GM23248 (cell line): ENCODE results near the gene FZD1. TPM values are rescaled to one million over a fixed set of nuclear protein-coding genes. Genes with fewer than 3 reads are reported as not detected.

Source experiments
- DNase-seq: peaks from one replicate; pipeline ENCODE4 v3.0.0-alpha.2; 2015
- H2AFZ ChIP-seq: fragments of 200-600 bp; sonication (generic); 2 replicates; pipeline ENCODE4 v1.6.1; 2016; ENCODE audit warnings: antibody characterized with exemption
- H3F3A ChIP-seq: fragments of 200-600 bp; sonication (generic); 2 replicates; pipeline ENCODE4 v1.6.1; 2016; ENCODE audit warnings: mild to moderate bottlenecking, antibody characterized with exemption, mixed run types; ENCODE audit not compliant: insufficient read depth
- H3K27ac ChIP-seq: fragments of 200-600 bp; sonication (generic); 2 replicates; pipeline ENCODE4 v1.5.1; 2016; ENCODE audit warnings: mild to moderate bottlenecking
- H3K27me3 ChIP-seq: fragments of 200-600 bp; sonication (generic); replicated peaks from 2 replicates; pipeline ENCODE4 v1.6.1; 2016; ENCODE audit warnings: mild to moderate bottlenecking; ENCODE audit not compliant: insufficient read depth
- H3K36me3 ChIP-seq: fragments of 200-600 bp; sonication (generic); 2 replicates; pipeline ENCODE4 v1.6.1; 2016; ENCODE audit warnings: low read depth, mild to moderate bottlenecking
- H3K4me1 ChIP-seq: fragments of 200-600 bp; sonication (generic); 2 replicates; pipeline ENCODE4 v1.6.1; 2016; ENCODE audit warnings: mild to moderate bottlenecking; ENCODE audit not compliant: insufficient read depth
- H3K4me2 ChIP-seq: fragments of 200-600 bp; sonication (generic); one replicate; pipeline ENCODE4 v1.6.1; 2016; ENCODE audit warnings: mild to moderate bottlenecking; ENCODE audit not compliant: unreplicated experiment
- H3K4me3 ChIP-seq: fragments of 200-600 bp; sonication (generic); 2 replicates; pipeline ENCODE4 v1.5.1; 2016; ENCODE audit warnings: mild to moderate bottlenecking
- H3K79me2 ChIP-seq: fragments of 200-600 bp; sonication (generic); 2 replicates; pipeline ENCODE4 v1.6.1; 2016; ENCODE audit warnings: mild to moderate bottlenecking; ENCODE audit not compliant: insufficient read depth
- H3K9ac ChIP-seq: fragments of 200-600 bp; sonication (generic); 2 replicates; pipeline ENCODE4 v1.6.1; 2016; ENCODE audit warnings: mild to moderate bottlenecking
- H3K9me2 ChIP-seq: fragments of 200-600 bp; sonication (generic); 2 replicates; pipeline ENCODE4 v1.6.1; 2016; ENCODE audit warnings: mixed run types, mild to moderate bottlenecking, moderate library complexity; ENCODE audit not compliant: insufficient read depth
- H3K9me3 ChIP-seq: fragments of 200-600 bp; sonication (generic); one replicate; pipeline ENCODE4 v1.6.1; 2017; ENCODE audit warnings: low read depth
- H4K20me1 ChIP-seq: fragments of 200-600 bp; sonication (generic); 2 replicates; pipeline ENCODE4 v1.6.0; 2016; ENCODE audit not compliant: insufficient read depth
- EZH2 ChIP-seq: fragments of 200-600 bp; sonication (generic); IDR thresholded peaks from 2 replicates; pipeline ENCODE4 v1.6.1; 2018; ENCODE audit warnings: antibody characterized with exemption, mild to moderate bottlenecking; ENCODE audit not compliant: insufficient read depth, poor library complexity, severe bottlenecking
- EZH2phosphoT487 ChIP-seq: fragments of 200-600 bp; sonication (generic); IDR thresholded peaks from 2 replicates; pipeline ENCODE4 v1.6.1; 2018; ENCODE audit warnings: antibody characterized with exemption, moderate library complexity, mild to moderate bottlenecking, low read depth; ENCODE audit not compliant: insufficient read depth
- WGBS, 2 experiments: methylation state at CpG; one replicate each; pipeline ENCODE4 v1.1.6; 2015 to 2017; ENCODE audit warnings: low lambda C conversion rate in 2 of 2, low coverage in 1 of 2; ENCODE audit errors: missing lambda C conversion rate in 2 of 2; 5-methylcytosine and 5-hydroxymethylcytosine counted together
- in situ Hi-C: fragments of 300-500 bp; cut with MboI; formaldehyde crosslinking; loops from 2 replicates; pipeline ENCODE4 v1.15.0; 2020
- polyA plus RNA-seq: library from polyadenylated mRNA; unstranded; fragments of >200 nt; fragmentation: Nextera tagmentation; extraction: Ambion mirVana; gene quantifications from 2 replicates; pipeline ENCODE4 v1.2.1, GENCODE V29; 2016
- total RNA-seq: library from RNA; depleted of rRNA; stranded (reverse); fragments of >200 nt; shearing (Covaris generic); gene quantifications from 2 replicates; pipeline ENCODE4 v1.2.3, GENCODE V29; 2014

The FZD1 gene
- total and polyA plus RNA-seq, 2 experiments from 2014 or later = 4.0 to 15.1 TPM

GRCh38 chr7:91320366-91321078 lies 56.3 kb downstream of the FZD1 start:
- Histone ChIP-seq H3K4me3 (no peak overlapping the region), H3K9ac (no peak overlapping the region), H3K9me3 (no peaks in the 10 kb centered on the region), H3K79me2 (no peaks in the 10 kb centered on the region), H3K27ac (no peak overlapping the region), H3F3A (no peaks in the 10 kb centered on the region), H3K9me2 (no peaks in the 10 kb centered on the region), H3K4me1 (no peaks in the 10 kb centered on the region), H4K20me1 (no peaks in the 10 kb centered on the region), H2AFZ (no peak overlapping the region), H3K27me3 (peaks cover 5% of the 10 kb centered on the region; the same call in 1 of the 2 replicates), H3K36me3 (no peaks in the 10 kb centered on the region), H3K4me2 (no peak overlapping the region)
- in situ Hi-C loops = no loop called here
- WGBS, 2 experiments = 72 to 74% methylated on average over 4 of the region's 4 CpGs
- DNase-seq = no peak
- TF ChIP-seq EZH2 = no peak
- TF ChIP-seq EZH2phosphoT487 = no peak
